ENCODE results near the gene CLCC1.
A peak's percentile ranks its signal among the peaks of the same experiment; 100 is the strongest.
"Not testable (repeated sequence)": the region's sequence is repeated elsewhere in the genome, so short reads cannot be mapped to it uniquely, and the experiment has no call there.

Gene CLCC1

GRCh38 chr1:108963052-108963686 is at the start of gene CLCC1:
Gene CLCC1 (minus strand): TSS chr1:108963484. CDS start chr1:108950437, 13,047 bp downstream.
- DNase-seq (ENCODE audit: low read depth in 2 of 2), result peak; percentile 78 to 81

DNA sequence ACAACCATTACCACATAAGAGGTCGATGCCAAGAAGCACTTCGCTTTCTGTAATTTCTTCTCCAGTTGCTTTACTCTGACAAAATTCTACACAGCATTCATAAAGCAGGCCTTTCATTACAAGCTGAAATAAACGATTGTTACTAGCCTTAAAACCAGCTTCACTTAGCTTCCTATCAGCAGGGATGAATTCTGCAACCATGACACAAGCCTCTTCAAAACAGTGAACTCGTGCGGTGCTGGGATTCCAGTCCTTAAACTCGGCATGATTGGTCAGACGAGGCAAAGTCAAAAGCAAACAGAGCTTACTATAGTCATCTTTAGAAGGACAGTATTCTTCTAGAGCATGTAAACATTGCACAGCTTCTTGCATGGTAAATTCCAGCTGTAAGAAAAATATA is 48.1 kb upstream of the CLCC1 start:
- DNase-seq (ENCODE audit: low read depth in 2 of 2), result no peak

- DNase-seq (ENCODE audit: low read depth in 2 of 2), result not testable (repeated sequence)
Observed at GRCh38 chr1:108996622-108997021, 33.3 kb upstream of the CLCC1 start.

- DNase-seq (ENCODE audit: low read depth in 2 of 2), result no peak
Observed at GRCh38 chr1:108983114-108983513, 19.8 kb upstream of the CLCC1 start.

- no peak for DNase-seq (ENCODE audit: low read depth in 2 of 2)
Observed at GRCh38 chr1:108976658-108977057, 13.4 kb upstream of the CLCC1 start.

GRCh38 chr1:108972951-108973350 is 9.7 kb upstream of the CLCC1 start:
- DNase-seq (ENCODE audit: low read depth in 2 of 2), result no peak

DNA sequence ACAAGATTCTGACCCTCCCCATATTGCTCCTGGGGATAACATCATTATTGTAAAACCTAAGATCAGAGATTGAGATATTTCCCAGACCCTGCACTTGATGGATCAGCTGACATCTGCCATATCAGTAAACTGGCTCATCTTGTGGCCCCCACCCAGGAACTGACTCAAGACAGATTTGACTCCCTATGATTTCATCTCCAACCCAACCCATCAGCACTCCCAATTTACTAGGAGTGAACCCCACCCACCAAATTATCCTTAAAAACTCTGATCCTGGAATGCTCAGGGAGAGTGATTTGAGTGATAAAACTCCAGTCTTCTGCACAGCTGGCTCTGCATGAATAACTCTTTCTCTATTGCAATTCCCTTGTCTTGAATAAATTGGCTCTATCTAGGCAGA is 6.1 kb upstream of the CLCC1 start:
- no peak for DNase-seq (ENCODE audit: low read depth in 2 of 2)

DNA sequence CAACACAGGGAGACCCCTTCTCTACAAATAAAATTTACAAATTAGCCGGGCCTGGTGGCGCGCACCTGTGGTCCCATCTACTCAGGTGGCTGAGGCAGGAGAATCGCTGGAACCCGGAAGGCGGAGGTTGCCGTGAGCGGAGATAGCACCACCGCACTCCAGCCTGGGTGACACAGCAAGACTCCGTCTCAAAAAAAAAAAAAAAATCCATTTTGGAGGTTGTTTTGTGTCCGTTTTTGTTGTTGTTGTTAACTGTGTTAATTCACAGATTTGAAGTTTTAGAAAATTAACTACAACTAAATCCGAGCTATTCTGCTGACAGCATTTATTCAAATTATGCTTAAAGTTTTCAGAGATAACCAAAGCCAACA is 618 bp downstream of the CLCC1 start:
- DNase-seq (ENCODE audit: low read depth in 2 of 2), result no peak

GRCh38 chr1:108961752-108962486 is 1.4 kb downstream of the CLCC1 start:
- no peak for DNase-seq (ENCODE audit: low read depth in 2 of 2)

DNA sequence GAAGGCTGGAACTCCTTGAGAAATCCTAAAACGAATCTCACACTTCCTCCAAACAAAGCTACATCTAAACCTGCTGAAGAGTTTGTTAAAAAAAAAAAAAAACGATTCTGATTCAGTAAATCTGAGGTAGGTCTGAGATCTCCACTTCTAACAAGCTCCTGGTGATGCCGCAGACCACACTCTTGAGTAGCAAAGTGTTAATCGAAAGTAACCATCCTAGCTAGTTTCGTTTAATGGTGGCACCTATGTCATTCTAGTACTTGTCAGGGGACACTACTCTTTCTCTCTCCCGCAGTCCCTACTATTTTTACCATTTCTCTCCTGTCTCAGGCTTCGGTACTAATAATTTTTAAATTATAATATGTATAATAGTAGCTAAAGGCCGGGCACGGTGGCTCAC is 2.1 kb downstream of the CLCC1 start:
- no peak for DNase-seq (ENCODE audit: low read depth in 2 of 2)

DNA sequence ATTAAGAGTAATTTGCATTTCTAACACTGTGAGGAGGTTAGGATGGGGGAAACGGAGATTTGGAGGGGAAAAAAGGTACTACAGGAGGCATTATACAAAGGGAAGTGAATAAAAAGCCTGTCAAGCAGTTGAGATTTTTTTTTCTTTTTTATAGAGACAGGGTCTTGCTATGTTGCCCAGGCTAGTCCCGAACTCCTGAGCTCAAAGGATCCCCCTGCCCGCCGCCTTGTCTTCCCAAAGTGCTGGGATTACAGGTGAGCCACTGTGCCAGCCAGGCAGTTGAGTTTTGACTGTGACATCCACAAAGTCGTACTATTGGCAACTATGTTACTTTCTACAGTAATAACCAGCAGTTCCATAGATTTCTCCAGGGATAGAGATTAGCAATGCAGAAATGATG is 2.6 kb downstream of the CLCC1 start:
- DNase-seq (ENCODE audit: low read depth in 2 of 2), result no peak

GRCh38 chr1:108957888-108958287 is 5.4 kb downstream of the CLCC1 start:
- no peak for DNase-seq (ENCODE audit: low read depth in 2 of 2)

- no peak for DNase-seq (ENCODE audit: low read depth in 2 of 2)
Observed at GRCh38 chr1:108955881-108956280, 7.4 kb downstream of the CLCC1 start.

DNA sequence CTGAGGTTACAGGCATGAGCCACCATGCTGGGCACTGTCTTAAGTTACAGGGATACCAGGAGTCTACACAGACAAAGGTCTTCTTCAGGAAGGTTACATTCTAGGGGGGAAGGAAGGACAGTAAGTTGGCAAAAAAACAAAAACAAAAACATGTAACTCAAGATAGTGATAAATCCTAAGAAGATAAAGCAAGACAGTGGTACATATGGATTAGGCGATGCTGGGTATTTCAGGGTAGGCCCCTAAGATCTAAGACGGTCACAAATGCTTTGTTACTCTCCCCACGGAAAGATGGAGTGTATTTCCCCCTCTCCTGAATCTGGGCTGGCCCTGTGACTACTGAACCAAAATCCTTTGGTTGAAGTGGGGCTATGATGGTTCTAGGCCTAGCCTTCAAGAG is 8.2 kb downstream of the CLCC1 start:
- DNase-seq (ENCODE audit: low read depth in 2 of 2), result no peak

- DNase-seq (ENCODE audit: low read depth in 2 of 2), result no peak
Observed at GRCh38 chr1:108953452-108953851, 9.8 kb downstream of the CLCC1 start.

- no peak for DNase-seq (ENCODE audit: low read depth in 2 of 2)
Observed at GRCh38 chr1:108951242-108951641, 12.0 kb downstream of the CLCC1 start.

DNA sequence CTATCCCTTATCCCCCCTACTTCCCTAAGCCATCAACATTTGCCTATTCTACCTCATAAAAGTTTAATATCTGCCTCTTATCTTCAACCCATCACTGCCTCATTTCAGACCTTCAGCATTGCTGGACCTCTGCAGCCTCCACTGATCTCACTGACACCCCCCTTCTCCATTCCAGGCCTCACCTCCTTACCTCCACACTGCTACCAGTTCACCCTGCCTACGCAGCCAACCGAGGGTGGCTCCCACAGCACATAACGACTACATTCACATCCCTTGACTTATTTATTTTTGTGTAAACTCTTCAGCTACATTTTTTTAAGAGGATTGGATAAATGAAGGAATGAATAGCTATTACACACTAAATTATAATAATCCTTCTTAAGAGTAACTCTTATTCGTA is 14.2 kb downstream of the CLCC1 start:
- no peak for DNase-seq (ENCODE audit: low read depth in 2 of 2)

- DNase-seq (ENCODE audit: low read depth in 2 of 2), result no peak
Observed at GRCh38 chr1:108947871-108948525, 15.3 kb downstream of the CLCC1 start.

DNA sequence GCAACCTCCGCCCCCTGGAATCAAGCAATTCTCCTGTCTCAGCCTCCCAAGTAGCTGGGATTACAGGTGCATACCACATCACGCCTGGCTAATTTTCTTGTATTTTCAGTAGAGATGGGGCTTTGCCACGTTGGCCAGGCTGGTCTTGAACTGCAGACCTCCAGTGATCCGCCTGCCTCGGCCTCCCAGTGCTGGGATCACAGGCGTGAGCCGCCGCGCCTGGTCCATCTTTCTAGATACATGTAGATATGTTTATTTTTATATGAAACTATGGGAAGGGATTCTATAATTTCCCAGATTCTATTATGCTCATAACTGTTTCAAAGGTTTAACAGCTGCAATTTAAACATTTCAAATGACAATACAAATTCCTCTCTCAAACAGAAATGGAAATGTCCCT is 27.1 kb downstream of the CLCC1 start:
- no peak for DNase-seq (ENCODE audit: low read depth in 2 of 2)

DNA sequence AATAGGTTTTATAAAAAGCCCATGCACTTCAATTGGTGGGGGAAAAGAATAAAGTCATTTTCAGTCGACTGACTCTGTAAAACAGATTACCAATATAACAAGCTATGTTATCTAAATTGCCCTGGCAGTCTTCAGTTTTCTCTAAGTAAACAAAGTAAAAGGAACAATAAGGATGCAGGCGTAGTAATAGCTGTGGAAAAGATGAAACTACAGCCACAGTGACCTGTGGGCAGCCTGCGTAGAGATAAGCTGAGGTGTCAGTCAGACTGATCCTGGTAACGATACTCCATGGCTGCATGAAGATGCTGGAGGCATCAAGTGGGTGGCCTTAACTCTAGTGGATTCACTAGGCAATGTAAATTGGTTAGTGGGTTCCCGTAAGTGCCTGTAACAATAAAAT is 29.3 kb downstream of the CLCC1 start:
- no peak for DNase-seq (ENCODE audit: low read depth in 2 of 2)

- not testable (repeated sequence) for DNase-seq (ENCODE audit: low read depth in 2 of 2)
Observed at GRCh38 chr1:108927565-108927964, 35.7 kb downstream of the CLCC1 start.

GRCh38 chr1:108925920-108926319 is 37.4 kb downstream of the CLCC1 start:
- no peak for DNase-seq (ENCODE audit: low read depth in 2 of 2)

DNA sequence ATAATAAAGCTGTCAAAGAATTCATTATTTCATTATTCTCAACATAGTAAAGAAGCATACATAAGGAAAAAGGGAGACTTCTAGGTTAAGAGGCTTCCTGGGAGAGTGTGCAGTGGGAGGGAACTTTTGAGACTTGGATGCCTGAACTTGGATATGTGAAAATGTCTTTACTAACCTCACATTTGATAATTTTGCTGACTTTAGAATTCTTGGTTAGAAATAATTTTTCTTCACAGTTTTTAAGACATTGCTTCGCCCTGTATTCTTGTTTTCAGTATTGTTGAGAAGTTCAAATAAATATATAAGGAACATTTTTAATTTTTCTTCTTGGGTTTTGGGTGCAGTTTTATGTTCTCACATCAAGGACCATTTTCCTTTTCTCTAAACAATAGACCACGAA is 46.5 kb downstream of the CLCC1 start:
- no peak for DNase-seq (ENCODE audit: low read depth in 2 of 2)

Data from activated CD8-positive, alpha-beta memory T cell treated with anti-CD3 and anti-CD28 coated beads for 4 hours (primary cell).